ENCODE results near the gene P2RX7.

P2RX7 gene

DNA sequence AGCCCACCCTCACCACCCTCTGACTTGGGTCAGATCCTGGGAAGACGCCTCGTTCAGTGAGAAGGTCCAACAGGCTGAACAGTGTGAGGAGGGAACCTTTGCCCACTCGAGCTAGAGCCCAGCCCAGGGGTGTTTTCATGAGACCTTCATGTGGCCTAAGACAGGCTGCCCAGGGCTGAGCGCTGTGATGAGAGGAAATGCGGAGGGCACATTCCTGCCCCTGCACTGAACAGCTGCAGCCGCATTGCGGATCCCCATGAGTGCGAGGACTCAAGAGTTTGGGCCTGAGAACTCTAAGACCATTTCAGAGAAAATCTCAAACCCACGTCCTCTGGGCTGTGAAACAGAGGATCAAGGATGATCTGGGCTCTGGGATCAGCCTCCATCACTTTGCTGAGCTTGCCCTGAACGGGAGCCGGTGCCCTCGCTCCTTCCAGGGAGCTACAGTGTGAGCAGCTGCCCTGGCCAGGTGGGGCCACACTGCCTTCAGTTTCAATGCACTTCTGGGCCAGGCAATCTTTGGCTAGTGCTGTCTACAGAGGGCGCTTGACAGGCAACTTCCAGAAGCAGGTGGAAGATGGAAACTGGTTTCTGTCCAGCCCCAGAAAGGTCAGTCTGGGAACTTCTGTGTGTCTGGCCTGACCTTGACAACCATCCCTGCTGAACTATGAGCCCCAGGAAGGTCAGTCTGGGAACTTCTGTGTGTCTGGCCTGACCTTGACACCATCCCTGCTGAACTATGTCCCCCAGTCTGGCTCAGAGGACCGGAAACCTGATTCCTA, 43.5 kb upstream of the P2RX7 start:
- Histone ChIP-seq H3K27ac (no peak overlapping the region), H3K36me3 (ENCODE audit: insufficient read depth, low read length) (no peaks in the 10 kb centered on the region), H3K9me3 (ENCODE audit: low read depth, low read length) (no peaks in the 10 kb centered on the region), H3K9ac (ENCODE audit: insufficient read length) (no peak overlapping the region), H3K4me3 (no peak overlapping the region)
- DNase-seq (ENCODE audit: low read depth, low spot score) = no peak
- TF ChIP-seq FOXP2 (optimal IDR thresholded peaks at IDR 0.05; ENCODE audit: control extremely low read depth, extremely low read length, insufficient read depth) = no peak
- no peak for TF ChIP-seq EZH2 (IDR thresholded peaks at IDR 0.05)
- TF ChIP-seq POLR2AphosphoS5 (IDR thresholded peaks at IDR 0.05; ENCODE audit: borderline replicate concordance, low read depth, low read length) = no peak

DNA sequence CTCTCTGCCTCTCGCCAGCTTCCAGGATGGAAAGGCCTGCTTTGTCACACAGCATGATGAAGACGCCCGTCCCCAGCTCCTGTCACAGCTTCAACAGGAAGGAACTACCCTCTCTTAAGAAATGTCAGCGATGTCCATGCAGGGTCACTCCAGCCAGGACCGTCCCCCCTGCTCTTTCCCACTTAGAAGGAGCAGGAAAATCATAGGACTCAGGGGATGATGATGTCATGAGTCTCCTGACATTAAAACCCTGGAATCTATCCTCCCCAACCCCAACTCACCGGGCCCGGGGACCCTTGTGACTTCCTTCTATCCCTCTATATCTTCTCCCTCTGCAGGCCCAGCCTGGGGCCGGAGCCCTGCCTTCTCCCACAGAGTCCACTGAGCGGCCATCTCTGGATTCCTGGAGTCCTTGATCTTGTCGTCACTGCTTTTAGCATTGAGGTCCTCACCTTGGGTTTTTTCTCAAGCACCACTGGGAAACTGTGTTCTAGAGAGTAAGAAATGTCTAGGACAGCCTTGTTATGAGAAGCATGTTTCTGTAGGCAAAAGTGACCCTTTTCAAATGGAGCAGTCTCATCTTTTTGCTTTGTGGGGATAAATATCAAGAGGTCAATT, 42.8 kb upstream of the P2RX7 start:
- no peaks in the 10 kb centered on the region for H3K9me3 ChIP-seq (ENCODE audit: low read depth, low read length)
- TF ChIP-seq POLR2AphosphoS5 (IDR thresholded peaks at IDR 0.05; ENCODE audit: borderline replicate concordance, low read depth, low read length) (no peak), EZH2 (IDR thresholded peaks at IDR 0.05) (no peak), FOXP2 (optimal IDR thresholded peaks at IDR 0.05; ENCODE audit: control extremely low read depth, extremely low read length, insufficient read depth) (no peak)
- no peaks in the 10 kb centered on the region for H3K36me3 ChIP-seq (ENCODE audit: insufficient read depth, low read length)
- H3K9ac ChIP-seq (ENCODE audit: insufficient read length) = no peak overlapping the region
- no peak for DNase-seq (ENCODE audit: low read depth, low spot score)
- no peak overlapping the region for H3K4me3 ChIP-seq
- no peak overlapping the region for H3K27ac ChIP-seq

DNA sequence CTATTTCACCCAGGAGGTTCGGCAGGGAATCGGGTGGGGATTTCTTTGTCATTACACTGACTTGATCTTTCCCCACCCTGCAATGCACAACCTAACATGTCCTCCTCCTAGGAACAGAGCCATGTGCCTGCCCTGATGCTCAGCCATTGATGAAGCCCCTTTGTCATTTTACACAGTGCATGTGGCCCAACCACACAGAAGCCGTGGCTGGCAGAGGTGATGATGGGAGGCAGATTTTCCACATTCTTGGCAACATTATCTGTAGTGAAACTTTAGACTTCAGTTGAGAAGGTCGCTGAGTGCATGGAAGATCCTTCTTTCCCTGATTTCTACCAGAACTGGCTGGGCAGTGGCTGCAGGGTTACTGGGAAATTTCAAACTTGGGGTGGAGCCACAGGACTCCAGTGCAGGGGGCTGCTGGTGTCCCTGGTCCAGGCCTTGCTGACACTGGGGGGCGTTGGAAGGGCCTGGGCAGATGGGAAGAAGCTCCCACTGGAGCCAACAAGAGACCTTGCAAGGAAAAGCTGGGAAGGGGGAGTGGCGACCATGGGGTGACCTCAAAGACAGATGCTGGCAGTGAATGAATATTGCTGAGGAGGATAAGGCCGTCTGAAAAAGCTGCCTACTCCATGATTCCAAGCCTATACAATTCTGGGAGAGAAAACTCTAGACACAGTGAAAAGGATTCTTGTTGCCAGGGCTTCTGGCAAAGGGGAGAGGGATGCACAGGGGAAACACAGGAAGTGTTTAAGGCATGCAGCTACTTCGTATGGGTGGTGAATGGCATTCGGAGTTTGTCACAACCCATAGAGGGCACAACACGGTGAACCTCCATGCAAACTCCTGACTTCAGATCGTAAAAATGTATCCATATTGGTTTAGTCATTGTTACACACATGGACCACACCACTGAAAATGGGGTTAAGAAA, 41.8 kb upstream of the P2RX7 start:
- Histone ChIP-seq H3K9me3 (ENCODE audit: low read depth, low read length) (no peaks in the 10 kb centered on the region), H3K27ac (no peak overlapping the region), H3K36me3 (ENCODE audit: insufficient read depth, low read length) (no peaks in the 10 kb centered on the region), H3K4me3 (no peak overlapping the region), H3K9ac (ENCODE audit: insufficient read length) (no peak overlapping the region)
- TF ChIP-seq EZH2 (IDR thresholded peaks at IDR 0.05) (no peak), POLR2AphosphoS5 (IDR thresholded peaks at IDR 0.05; ENCODE audit: borderline replicate concordance, low read depth, low read length) (no peak), FOXP2 (optimal IDR thresholded peaks at IDR 0.05; ENCODE audit: control extremely low read depth, extremely low read length, insufficient read depth) (no peak)
- DNase-seq (ENCODE audit: low read depth, low spot score) = no peak

- H3K4me3 ChIP-seq = no peak overlapping the region
- no peaks in the 10 kb centered on the region for H3K36me3 ChIP-seq (ENCODE audit: insufficient read depth, low read length)
- DNase-seq (ENCODE audit: low read depth, low spot score) = no peak
- TF ChIP-seq FOXP2 (optimal IDR thresholded peaks at IDR 0.05; ENCODE audit: control extremely low read depth, extremely low read length, insufficient read depth) (no peak), POLR2AphosphoS5 (IDR thresholded peaks at IDR 0.05; ENCODE audit: borderline replicate concordance, low read depth, low read length) (no peak), EZH2 (IDR thresholded peaks at IDR 0.05) (no peak)
- H3K27ac ChIP-seq = no peak overlapping the region
- no peak overlapping the region for H3K9ac ChIP-seq (ENCODE audit: insufficient read length)
- H3K9me3 ChIP-seq (ENCODE audit: low read depth, low read length) = no peaks in the 10 kb centered on the region
Observed at GRCh38 chr12:121092034-121092433, 40.6 kb upstream of the P2RX7 start.

- TF ChIP-seq EZH2 (IDR thresholded peaks at IDR 0.05) = no peak
- TF ChIP-seq POLR2AphosphoS5 (IDR thresholded peaks at IDR 0.05; ENCODE audit: borderline replicate concordance, low read depth, low read length) = no peak
- no peak for TF ChIP-seq FOXP2 (optimal IDR thresholded peaks at IDR 0.05; ENCODE audit: control extremely low read depth, extremely low read length, insufficient read depth)
- DNase-seq (ENCODE audit: low read depth, low spot score) = no peak
- H3K9me3 ChIP-seq (ENCODE audit: low read depth, low read length) = no peaks in the 10 kb centered on the region
- no peak overlapping the region for H3K27ac ChIP-seq
- no peak overlapping the region for H3K9ac ChIP-seq (ENCODE audit: insufficient read length)
- no peaks in the 10 kb centered on the region for H3K36me3 ChIP-seq (ENCODE audit: insufficient read depth, low read length)
- no peak overlapping the region for H3K4me3 ChIP-seq
Observed at GRCh38 chr12:121093487-121093891, 39.2 kb upstream of the P2RX7 start.

DNA sequence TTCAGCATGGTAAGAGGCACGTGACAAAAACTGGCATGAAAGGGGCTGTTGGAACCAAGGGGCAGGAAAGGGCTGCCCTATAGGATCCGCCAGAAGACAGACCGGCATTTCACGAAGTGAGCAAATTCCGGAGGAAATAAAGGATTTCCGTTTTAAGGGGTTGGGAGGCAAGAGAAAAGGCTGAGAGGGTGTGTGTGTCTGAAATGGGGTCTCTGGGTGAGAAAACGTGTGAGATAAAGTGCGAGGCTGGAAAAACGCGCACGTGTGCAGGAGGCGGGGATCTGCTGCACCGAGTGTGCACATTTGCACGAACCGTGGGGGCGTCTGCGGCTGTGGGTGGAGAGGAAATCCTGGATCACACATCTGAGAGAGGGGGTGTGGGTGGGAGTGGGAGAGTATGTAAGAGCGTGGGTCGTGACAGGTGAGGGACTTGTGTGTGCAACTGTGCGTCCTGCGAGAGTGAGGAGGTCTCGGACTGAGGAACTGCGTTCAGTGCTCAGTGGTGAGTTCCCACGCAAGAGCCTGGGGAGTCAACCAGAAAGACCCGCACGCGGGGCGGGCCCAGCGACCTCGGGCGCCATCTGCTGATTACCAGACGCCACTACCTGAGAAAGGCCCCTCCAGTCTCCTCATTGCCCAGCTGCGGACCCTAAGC, 37.0 kb upstream of the P2RX7 start:
- Histone ChIP-seq H3K9ac (ENCODE audit: insufficient read length) (peak overlapping the region; percentile 38), H3K36me3 (ENCODE audit: insufficient read depth, low read length) (no peaks in the 10 kb centered on the region), H3K9me3 (ENCODE audit: low read depth, low read length) (no peaks in the 10 kb centered on the region), H3K4me3 (peak overlapping the region; percentile 83), H3K27ac (no peak overlapping the region)
- no peak for DNase-seq (ENCODE audit: low read depth, low spot score)
- TF ChIP-seq POLR2AphosphoS5 (IDR thresholded peaks at IDR 0.05; ENCODE audit: borderline replicate concordance, low read depth, low read length) (no peak), EZH2 (IDR thresholded peaks at IDR 0.05) (no peak), FOXP2 (optimal IDR thresholded peaks at IDR 0.05; ENCODE audit: control extremely low read depth, extremely low read length, insufficient read depth) (no peak)

GRCh38 chr12:121096199-121096798, 36.4 kb upstream of the P2RX7 start:
- peak overlapping the region; percentile 83; the same call in 1 of the 2 replicates for H3K4me3 ChIP-seq

More at GRCh38 chr12:121096199-121096798, 36.4 kb upstream of the P2RX7 start:
- H3K36me3 ChIP-seq (ENCODE audit: insufficient read depth, low read length) = no peaks in the 10 kb centered on the region
- no peak overlapping the region for H3K27ac ChIP-seq
- H3K9ac ChIP-seq (ENCODE audit: insufficient read length) = no peak overlapping the region
- no peaks in the 10 kb centered on the region for H3K9me3 ChIP-seq (ENCODE audit: low read depth, low read length)
- DNase-seq (ENCODE audit: low read depth, low spot score) = no peak
- TF ChIP-seq FOXP2 (optimal IDR thresholded peaks at IDR 0.05; ENCODE audit: control extremely low read depth, extremely low read length, insufficient read depth) = no peak
- no peak for TF ChIP-seq POLR2AphosphoS5 (IDR thresholded peaks at IDR 0.05; ENCODE audit: borderline replicate concordance, low read depth, low read length)
- no peak for TF ChIP-seq EZH2 (IDR thresholded peaks at IDR 0.05)
